Left renal cortex interstitium (tissue), 4 donors: Measurements from ENCODE around the gene ADM. TPM values are rescaled to one million over a fixed set of nuclear protein-coding genes. Genes with fewer than 3 reads are reported as not detected.

ENCODE experiments used
- polyA plus RNA-seq, 4 donors: library from polyadenylated mRNA; unstranded; fragments of 120-200 nt; gene quantifications; one replicate each; pipeline ENCODE4 v1.2.1, GENCODE V29; 2013; ENCODE audit not compliant: insufficient read length in 4 of 4

Gene ADM
- polyA plus RNA-seq, 4 donors = 7.8 to 9.7 (median 8.6) TPM

Other genes starting within 250 kb of the ADM start
- gene SBF2, start 10.9 kb upstream of the ADM start, polyA plus RNA-seq = 10 to 100 TPM; 41.7 to 58.7 (median 52.8) TPM
- gene AMPD3, start 150.2 kb downstream of the ADM start, polyA plus RNA-seq = 1 to 10 TPM; 5.1 to 7.7 (median 5.5) TPM
- gene RNF141, start 236.1 kb downstream of the ADM start, polyA plus RNA-seq = 10 to 100 TPM; 34.3 to 49.4 (median 43.1) TPM